GM19238 (cell line): ENCODE results near the gene PLCB1.
"Not testable (repeated sequence)": the region's sequence is repeated elsewhere in the genome, so short reads cannot be mapped to it uniquely, and the experiment has no call there.

ENCODE experiments used
- DNase-seq: peaks from one replicate; pipeline ENCODE4 v3.0.0; 2011; ENCODE audit warnings: low spot score; ENCODE audit not compliant: insufficient read length

PLCB1 gene

GRCh38 chr20:8331740-8332412 is 199.8 kb downstream of the PLCB1 start:
- no peak for DNase-seq

- no peak for DNase-seq
These were observed 202.6 kb downstream of the PLCB1 start for GRCh38 chr20:8334641-8335040.

- no peak for DNase-seq
These were observed 203.0 kb downstream of the PLCB1 start for GRCh38 chr20:8335059-8335458.

GRCh38 chr20:8335495-8336195 is 203.6 kb downstream of the PLCB1 start:
- no peak for DNase-seq

GRCh38 chr20:8339349-8339748 is 207.3 kb downstream of the PLCB1 start:
- DNase-seq, result no peak

- DNase-seq, result no peak
These were observed 210.3 kb downstream of the PLCB1 start for GRCh38 chr20:8342391-8342790.

GRCh38 chr20:8344106-8344505 is 212.0 kb downstream of the PLCB1 start:
- no peak for DNase-seq

GRCh38 chr20:8344631-8345030 is 212.6 kb downstream of the PLCB1 start:
- no peak for DNase-seq

- no peak for DNase-seq
These were observed 214.7 kb downstream of the PLCB1 start for GRCh38 chr20:8346700-8347270.

- DNase-seq, result not testable (repeated sequence)
These were observed 218.2 kb downstream of the PLCB1 start for GRCh38 chr20:8350225-8350624.

- DNase-seq, result no peak
These were observed 220.4 kb downstream of the PLCB1 start for GRCh38 chr20:8352486-8352885.

- no peak for DNase-seq
These were observed 221.4 kb downstream of the PLCB1 start for GRCh38 chr20:8353512-8353911.

- no peak for DNase-seq
These were observed 223.4 kb downstream of the PLCB1 start for GRCh38 chr20:8355453-8355852.

- no peak for DNase-seq
These were observed 224.7 kb downstream of the PLCB1 start for GRCh38 chr20:8356806-8357205.

- DNase-seq, result no peak
These were observed 225.6 kb downstream of the PLCB1 start for GRCh38 chr20:8357703-8358102.

- no peak for DNase-seq
These were observed 228.0 kb downstream of the PLCB1 start for GRCh38 chr20:8360035-8360434.

GRCh38 chr20:8361006-8361652 is 229.1 kb downstream of the PLCB1 start:
- DNase-seq, result no peak

GRCh38 chr20:8361779-8362178 is 229.7 kb downstream of the PLCB1 start:
- no peak for DNase-seq

GRCh38 chr20:8362457-8362856 is 230.4 kb downstream of the PLCB1 start:
- DNase-seq, result no peak

- DNase-seq, result no peak
These were observed 232.1 kb downstream of the PLCB1 start for GRCh38 chr20:8363970-8364733.

- no peak for DNase-seq
These were observed 232.6 kb downstream of the PLCB1 start for GRCh38 chr20:8364734-8365078.

GRCh38 chr20:8365634-8366033 is 233.6 kb downstream of the PLCB1 start:
- DNase-seq, result no peak
